Measurements from ENCODE around the gene GPR84.
A peak's percentile ranks its signal among the peaks of the same experiment; 100 is the strongest.

The GPR84 gene

GRCh38 chr12:54390668-54391551 lies 26.6 kb upstream of the GPR84 start:
- peak; percentile 62 for DNase-seq

DNA sequence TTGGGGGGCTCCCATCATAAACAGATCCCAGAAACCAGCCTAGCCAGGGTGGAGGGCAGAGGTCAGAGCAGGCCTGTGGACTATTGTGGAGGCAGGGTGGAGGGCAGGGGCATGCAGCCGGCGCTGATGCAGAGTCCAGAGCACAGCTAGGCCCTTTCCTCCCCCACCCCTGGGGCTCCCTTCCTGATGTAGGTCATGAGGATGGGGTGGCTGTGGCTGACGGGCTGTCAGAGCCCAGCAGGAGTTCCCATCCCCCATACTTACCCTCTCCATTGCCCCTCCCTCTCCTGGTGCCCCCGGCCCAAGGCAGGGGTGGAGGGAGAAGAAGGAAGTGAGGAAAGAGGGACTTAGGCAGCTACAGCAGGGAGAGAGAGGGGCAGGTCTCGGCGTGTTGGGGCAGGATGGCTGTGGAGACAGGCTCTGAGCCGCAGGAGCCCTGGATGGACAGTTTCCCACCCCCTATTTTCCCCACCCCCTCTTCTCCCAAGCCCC lies 25.9 kb upstream of the GPR84 start:
- no peak for DNase-seq

DNA sequence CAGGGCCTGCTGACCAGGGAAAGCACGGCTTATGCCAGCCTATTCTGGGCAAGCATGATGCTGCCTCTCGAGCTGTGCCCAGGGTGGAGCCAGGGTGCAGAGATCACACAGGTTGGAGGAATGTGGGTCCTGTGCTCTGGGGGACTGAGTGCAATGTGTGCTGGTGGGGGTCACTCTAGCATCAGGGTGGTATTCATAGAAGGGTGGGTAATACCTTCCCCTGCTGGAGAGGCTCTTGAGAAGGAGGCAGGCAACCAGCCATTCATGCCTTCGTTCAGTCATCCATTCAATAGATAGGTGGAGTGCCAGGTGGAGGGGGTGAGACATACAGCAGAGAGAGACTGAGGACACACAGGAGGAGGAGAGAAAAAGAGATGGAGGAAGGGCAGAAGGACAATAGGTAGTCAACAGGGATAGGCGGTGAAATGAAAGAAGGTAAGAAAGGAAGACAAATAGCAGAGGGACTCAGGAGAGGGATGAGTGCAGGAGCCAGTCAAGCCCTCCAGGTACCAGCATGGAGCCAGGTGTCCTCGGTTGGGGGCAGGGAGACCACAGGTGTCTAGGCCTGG lies 25.4 kb upstream of the GPR84 start:
- DNase-seq: no peak

GRCh38 chr12:54389134-54389508 lies 24.8 kb upstream of the GPR84 start:
- no peak for DNase-seq

DNA sequence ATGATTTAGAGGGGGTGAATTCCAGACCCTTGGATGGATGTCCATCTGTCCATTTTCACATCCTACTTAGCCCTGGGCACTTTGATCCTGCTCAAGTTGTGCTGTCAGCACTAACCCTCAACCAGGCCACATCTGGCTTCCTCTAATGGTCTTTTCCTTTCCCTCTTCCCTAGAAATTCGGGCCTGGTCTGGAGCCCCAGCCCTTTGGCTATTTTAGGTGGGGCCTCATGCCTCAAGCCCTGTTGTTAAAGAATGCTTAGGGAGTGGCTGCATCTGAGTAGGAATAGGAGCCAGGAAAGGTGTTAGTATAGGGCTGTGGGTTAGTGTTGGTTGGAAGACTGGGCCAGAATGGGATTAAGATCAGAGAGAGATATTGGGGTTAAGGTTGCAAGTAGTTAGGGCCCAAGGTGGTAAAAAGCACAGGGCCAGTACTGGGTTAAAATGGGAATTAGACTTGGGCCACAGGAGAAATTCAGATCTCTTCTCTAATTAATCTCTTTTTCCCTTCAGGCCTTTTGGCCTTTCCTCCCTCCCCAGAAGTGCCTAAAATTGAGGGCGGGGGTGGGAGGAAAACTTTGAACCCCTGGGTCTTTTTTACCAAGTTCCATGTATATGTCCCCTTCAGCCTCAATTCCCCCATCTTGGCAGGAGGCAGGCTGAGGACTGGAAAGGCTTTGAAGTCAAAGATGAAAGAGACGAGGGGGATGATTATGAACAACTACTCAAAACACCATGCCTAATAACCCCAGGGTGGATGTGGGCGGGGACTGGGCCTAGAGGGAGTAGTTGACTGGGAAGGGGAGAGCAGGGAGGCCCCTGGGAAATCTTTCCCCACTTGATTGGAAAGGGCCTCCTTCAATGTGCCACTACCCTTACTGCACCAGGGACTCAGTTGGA lies 24.2 kb upstream of the GPR84 start:
- DNase-seq: no peak

- DNase-seq: no peak
Observed at GRCh38 chr12:54387114-54387467, 22.8 kb upstream of the GPR84 start.

DNA sequence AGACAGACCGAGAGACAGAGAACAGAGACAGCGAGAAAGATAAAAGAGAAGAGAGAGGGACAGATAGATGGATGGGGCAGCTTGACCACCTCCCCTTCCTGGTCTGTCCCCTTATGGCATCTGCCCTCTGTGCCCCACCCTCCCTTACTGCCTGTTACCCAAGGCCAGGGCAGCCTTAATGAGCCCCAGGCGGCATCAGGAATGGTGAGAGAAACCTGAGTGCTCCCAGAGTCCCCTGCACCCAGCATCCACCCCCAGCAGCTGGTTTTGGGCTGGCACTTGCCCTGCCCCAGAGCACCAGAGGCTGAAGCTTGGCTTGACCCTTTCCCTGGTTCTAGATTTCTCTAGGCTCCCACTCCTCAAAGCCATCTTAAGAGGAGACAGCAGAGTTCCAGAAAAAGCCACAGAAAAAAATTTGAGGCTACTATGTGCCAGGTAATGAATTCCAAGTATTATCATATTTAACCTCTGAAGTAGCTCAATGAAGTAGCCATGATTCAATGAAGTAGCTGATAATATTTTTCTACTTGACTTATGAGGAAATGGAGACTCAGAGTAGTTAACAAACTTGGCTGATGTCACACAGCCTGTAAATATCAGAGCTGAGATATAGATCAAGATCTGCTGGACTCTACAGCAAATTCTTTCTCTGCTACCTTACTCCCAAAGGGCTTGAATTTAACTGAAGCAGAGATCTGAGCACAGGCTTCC lies 22.3 kb upstream of the GPR84 start:
- DNase-seq: no peak

GRCh38 chr12:54385251-54385914 lies 21.1 kb upstream of the GPR84 start:
- DNase-seq: no peak

DNA sequence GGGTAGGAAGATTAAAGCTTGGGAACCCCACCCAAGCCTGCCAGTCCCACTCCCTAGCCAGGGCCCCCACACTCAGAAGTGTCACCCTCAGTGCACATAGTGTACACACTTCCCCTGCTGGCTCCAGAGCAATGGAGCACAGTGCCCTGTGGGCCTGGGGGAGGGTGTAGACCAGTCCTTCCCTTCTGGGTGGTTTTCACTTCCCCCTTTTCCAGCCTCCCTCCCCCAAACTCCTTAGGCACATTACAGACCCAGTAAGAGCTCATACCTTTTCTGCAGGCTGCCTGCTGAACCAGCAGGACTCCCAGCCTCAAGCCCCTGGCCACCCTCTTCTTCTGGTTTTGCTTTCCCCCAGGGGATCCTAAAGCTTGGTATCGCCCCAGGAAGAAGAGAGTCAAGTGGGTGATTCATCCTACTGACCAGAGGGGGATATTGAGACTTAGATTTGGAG lies 20.3 kb upstream of the GPR84 start, which contains the start of gene ZNF385A:
Gene ZNF385A (minus strand): TSS at position 143 of the 451 bp plus-strand sequence. CDS start 219 bp downstream, outside the sequence.
- DNase-seq: no peak

DNA sequence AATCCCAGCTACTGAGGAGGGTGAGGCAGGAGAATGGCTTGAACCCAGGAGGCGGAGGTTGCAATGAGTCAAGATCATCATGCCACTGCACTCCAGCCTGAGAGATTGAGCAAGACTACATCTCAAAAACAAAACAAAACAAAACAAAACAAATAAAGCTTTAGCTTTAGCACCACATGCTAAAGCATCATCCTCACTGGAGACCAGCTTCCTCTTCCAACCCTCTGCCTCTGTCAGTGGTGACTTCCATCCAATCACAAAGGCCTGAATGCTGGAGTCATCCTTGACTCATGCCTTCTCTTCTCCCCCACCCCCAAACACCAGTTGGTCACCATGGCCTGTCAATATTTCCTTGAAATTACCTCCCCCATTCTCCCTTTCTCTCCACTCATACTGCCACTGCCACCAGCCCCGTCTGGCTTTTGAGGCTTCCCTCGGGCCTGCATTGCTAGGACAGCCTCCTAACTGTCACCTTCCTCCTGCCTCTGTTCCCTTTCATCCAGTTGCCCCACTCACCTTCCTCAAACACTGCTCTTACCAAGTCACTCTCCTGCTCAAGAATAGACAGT lies 18.8 kb upstream of the GPR84 start:
- no peak for DNase-seq

DNA sequence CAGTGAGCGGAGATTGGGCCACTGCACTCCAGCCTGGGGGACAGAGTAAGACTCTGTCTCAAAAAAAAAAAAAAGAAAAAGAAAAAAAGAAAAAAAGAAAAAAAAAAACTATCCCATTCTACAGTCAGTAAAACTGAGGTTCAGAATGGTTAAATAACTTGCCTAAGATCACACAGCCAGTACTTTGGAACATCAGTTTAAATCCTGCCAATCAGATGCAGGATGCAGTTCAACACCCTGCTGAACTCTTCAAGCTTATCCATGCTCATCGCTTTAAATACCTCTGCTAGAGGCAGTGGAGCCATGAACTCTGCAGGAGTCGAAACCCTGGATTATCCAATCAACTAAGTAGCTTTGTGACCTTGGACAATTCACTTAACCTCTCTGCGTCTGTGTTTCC lies 16.9 kb upstream of the GPR84 start:
- no peak for DNase-seq

DNA sequence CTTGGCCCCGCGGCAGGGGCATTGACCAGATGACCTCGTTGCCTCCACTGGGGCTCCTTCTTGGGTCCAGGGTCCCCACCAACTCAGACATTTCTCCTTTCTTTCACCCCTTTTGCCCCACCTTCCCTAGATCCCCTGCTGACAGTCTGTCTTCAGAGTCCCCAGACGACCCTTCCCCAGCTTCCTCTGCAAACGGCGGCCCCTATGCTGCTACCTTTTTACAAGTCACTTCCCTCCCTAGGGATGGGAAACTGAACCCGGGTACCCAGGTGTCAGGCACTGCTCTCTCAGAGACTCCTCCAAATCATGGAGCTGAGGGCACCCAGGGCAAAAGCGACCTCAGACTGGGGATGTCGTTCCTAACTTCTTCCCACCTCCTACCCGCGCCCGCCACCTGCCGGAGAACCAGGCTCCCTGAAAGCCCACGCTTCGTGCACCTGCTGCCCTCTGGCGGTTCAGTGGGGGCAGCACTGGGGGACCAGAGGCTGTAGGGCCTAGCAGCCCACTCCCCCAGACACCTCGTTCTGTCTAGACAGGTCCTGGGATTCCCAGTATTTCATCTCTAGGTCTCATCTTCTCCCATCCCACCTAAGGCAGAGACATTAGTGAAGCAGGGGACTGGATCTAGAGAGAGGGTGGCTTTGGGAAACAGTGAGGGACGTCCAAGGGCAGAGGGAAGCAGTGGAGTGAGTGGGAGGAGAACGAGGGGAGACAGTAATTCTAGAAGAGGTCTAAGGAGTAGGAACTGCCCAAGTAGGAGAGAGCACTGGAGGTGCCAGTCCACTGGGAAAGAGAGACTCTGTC lies 15.3 kb upstream of the GPR84 start:
- peak; percentile 81 for DNase-seq

- no peak for DNase-seq
Observed at GRCh38 chr12:54378796-54379397, 14.6 kb upstream of the GPR84 start.

GRCh38 chr12:54377797-54378515 lies 13.7 kb upstream of the GPR84 start:
- no peak for DNase-seq

GRCh38 chr12:54377007-54377406 lies 12.7 kb upstream of the GPR84 start:
- no peak for DNase-seq

GRCh38 chr12:54376596-54376995 lies 12.3 kb upstream of the GPR84 start:
- DNase-seq: no peak

- no peak for DNase-seq
Observed at GRCh38 chr12:54375259-54375579, 10.9 kb upstream of the GPR84 start.

- DNase-seq: no peak
Observed at GRCh38 chr12:54374562-54375258, 10.4 kb upstream of the GPR84 start.

All from central memory CD4-positive, alpha-beta T cell (primary cell).